Activated B cell treated with CpG ODN at 0.5 μM for 24 hours (primary cell): ENCODE data around the gene HCFC1. TPM values are rescaled to one million over a fixed set of nuclear protein-coding genes. Genes with fewer than 3 reads are reported as not detected.

Experiments used
- ATAC-seq: fragments of 200-7000 bp; cut with Tn5 transposase; one replicate; pipeline ENCODE4 v1.10.0; 2021; ENCODE audit warnings: low read depth, mild to moderate bottlenecking, moderate library complexity
- CTCF ChIA-PET: fragments of 350-600 bp; sonication (Branson Sonifier 250); formaldehyde crosslinking; loops from one replicate; lab custom pipeline; 2021; ENCODE audit warnings: antibody characterized with exemption; lab: Charles Lee
- POLR2A ChIA-PET: fragments of 350-600 bp; sonication (Branson Sonifier 250); formaldehyde crosslinking; loops from one replicate; lab custom pipeline; 2021; ENCODE audit warnings: antibody characterized with exemption; lab: Charles Lee
- DNase-seq: peaks from one replicate; pipeline ENCODE4 v3.0.0; 2022
- H3K27ac Mint-ChIP-seq: one replicate; pipeline ENCODE4 v1.8.0; 2020; ENCODE audit warnings: mixed read lengths
- H3K27me3 Mint-ChIP-seq: one replicate; pipeline ENCODE4 v1.8.0; 2021; ENCODE audit warnings: mixed read lengths
- H3K36me3 Mint-ChIP-seq: one replicate; pipeline ENCODE4 v1.8.0; 2021; ENCODE audit warnings: low read depth, mixed read lengths
- H3K4me1 Mint-ChIP-seq: one replicate; pipeline ENCODE4 v1.8.0; 2021; ENCODE audit warnings: mixed read lengths
- H3K4me3 Mint-ChIP-seq: one replicate; pipeline ENCODE4 v1.8.0; 2020; ENCODE audit warnings: mild to moderate bottlenecking, mixed read lengths
- H3K9me3 Mint-ChIP-seq: one replicate; pipeline ENCODE4 v1.8.0; 2020; ENCODE audit warnings: mixed read lengths
- intact Hi-C: fragments of 100-400 bp; cut with micrococcal nuclease; formaldehyde crosslinking; loops from one replicate; pipeline ENCODE4 v1.15.1; 2024
- total RNA-seq: library from RNA; stranded (reverse); gene quantifications from 2 replicates; pipeline ENCODE4 v1.2.3, GENCODE V29; 2022
- TF ChIP-seq, protein P1 (sequence below): fragments of 200-600 bp; IDR thresholded peaks from one replicate; pipeline ENCODE4 v1.8.0; 2022; ENCODE audit warnings: antibody characterized with exemption, mild to moderate bottlenecking

HCFC1 gene
- total RNA-seq, 1 donor from 2014 or later, result 79.4 TPM

DNA sequence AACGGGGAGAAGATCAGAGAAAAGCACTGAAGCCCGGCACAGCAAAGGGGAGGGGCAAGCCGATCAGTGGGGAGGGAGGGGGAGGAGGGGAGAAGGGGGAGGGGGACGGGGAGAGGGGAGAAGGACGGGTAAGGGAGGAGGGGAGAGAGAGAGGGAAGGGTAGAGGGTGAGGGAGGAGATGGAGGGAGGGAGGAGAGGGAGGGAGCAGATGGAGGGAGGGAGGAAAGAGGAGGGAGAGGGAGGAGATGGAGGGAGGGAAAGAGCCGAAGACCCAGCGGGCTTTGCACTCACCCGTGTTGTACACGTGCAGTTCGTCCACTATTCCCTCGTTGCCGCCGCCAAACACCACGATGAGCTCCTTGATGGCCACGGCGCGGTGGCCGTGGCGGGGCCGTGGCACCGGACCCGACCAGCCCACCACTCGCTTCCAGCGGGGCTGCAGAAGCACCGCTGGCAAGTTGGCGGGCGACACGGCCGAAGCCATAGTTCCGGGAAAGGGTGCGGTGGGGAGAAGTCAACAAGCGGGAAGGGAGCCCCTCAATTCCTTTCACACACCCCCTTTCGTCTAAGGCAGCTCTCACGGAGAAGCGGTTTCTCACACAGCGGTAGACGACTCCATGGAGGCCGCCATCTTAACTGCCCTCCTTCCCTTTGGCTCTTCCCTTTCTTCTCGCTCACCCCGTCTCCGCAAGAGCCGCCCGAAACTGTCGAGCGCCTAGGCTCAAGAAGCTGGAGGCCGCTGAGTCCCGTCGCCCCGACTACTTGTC, 1.1 kb downstream of the HCFC1 start:
- H3K4me3 Mint-ChIP-seq, result peak overlapping the region; percentile 100
- DNase-seq, result no peak
- TF ChIP-seq, protein P1, sequence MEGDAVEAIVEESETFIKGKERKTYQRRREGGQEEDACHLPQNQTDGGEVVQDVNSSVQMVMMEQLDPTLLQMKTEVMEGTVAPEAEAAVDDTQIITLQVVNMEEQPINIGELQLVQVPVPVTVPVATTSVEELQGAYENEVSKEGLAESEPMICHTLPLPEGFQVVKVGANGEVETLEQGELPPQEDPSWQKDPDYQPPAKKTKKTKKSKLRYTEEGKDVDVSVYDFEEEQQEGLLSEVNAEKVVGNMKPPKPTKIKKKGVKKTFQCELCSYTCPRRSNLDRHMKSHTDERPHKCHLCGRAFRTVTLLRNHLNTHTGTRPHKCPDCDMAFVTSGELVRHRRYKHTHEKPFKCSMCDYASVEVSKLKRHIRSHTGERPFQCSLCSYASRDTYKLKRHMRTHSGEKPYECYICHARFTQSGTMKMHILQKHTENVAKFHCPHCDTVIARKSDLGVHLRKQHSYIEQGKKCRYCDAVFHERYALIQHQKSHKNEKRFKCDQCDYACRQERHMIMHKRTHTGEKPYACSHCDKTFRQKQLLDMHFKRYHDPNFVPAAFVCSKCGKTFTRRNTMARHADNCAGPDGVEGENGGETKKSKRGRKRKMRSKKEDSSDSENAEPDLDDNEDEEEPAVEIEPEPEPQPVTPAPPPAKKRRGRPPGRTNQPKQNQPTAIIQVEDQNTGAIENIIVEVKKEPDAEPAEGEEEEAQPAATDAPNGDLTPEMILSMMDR, result no peak
- ATAC-seq, result peak; percentile 5
- H3K27me3 Mint-ChIP-seq, result no peaks in the 10 kb centered on the region
- ChIA-PET POLR2A (interaction anchor here (0.5 to 8.1 kb wide), 24 partner anchors 9 to 1012 kb away, joined by 3 to 114 read pairs (median 4); partner anchors contain the start of genes ARHGAP4, EMD, IDH3G and IRAK1), CTCF (interaction anchor here (1.5 to 1.9 kb wide), 2 partner anchors 23 to 43 kb away, joined by 5 to 6 read pairs; no protein-coding TSS in a partner anchor)
- peak overlapping the region; percentile 100 for H3K27ac Mint-ChIP-seq
- peaks cover 56% of the 10 kb centered on the region for H3K4me1 Mint-ChIP-seq
- H3K9me3 Mint-ChIP-seq, result no peaks in the 10 kb centered on the region
- intact Hi-C loops, result loop anchor here (1.0 to 2.0 kb wide), 6 partner anchors 38 to 409 kb away; partner anchors contain the start of genes EMD and MECP2
- H3K36me3 Mint-ChIP-seq, result peaks cover 17% of the 10 kb centered on the region

- DNase-seq (no peak), ATAC-seq (no peak)
- ChIA-PET CTCF (interaction anchor here (1.6 kb wide), 1 partner anchor 44 kb away, joined by 6 read pairs; no protein-coding TSS in a partner anchor), POLR2A (interaction anchor here (0.5 to 8.1 kb wide), 8 partner anchors 9 to 175 kb away, joined by 3 to 114 read pairs (median 12); partner anchors contain the start of genes ARHGAP4 and SSR4)
- TF ChIP-seq, protein P1, result no peak
- intact Hi-C loops, result loop anchor here (1.0 to 2.0 kb wide), 4 partner anchors 39 to 401 kb away; partner anchors contain the start of gene MECP2
- Mint-ChIP-seq H3K27me3 (no peaks in the 10 kb centered on the region), H3K9me3 (no peaks in the 10 kb centered on the region), H3K4me1 (peaks cover 62% of the 10 kb centered on the region), H3K36me3 (peaks cover 17% of the 10 kb centered on the region), H3K4me3 (peak overlapping the region; percentile 100), H3K27ac (peak overlapping the region; percentile 70)
Measured at GRCh38 chrX:153969904-153970356, 1.7 kb downstream of the HCFC1 start.

- Mint-ChIP-seq H3K9me3 (no peaks in the 10 kb centered on the region), H3K27ac (peak overlapping the region; percentile 70), H3K4me1 (peaks cover 62% of the 10 kb centered on the region), H3K36me3 (peaks cover 17% of the 10 kb centered on the region), H3K27me3 (no peaks in the 10 kb centered on the region), H3K4me3 (peak overlapping the region; percentile 100)
- intact Hi-C loops, result loop anchor here (1.0 kb wide), 1 partner anchor 82 kb away; no protein-coding TSS in a partner anchor
- ATAC-seq (no peak), DNase-seq (no peak)
- CTCF ChIA-PET, result interaction anchor here (1.0 to 1.6 kb wide), 3 partner anchors 22 to 45 kb away, joined by 3 to 8 read pairs (median 6); no protein-coding TSS in a partner anchor
- TF ChIP-seq, protein P1, result no peak
- POLR2A ChIA-PET, result interaction anchor here (0.9 to 8.1 kb wide), 9 partner anchors 8 to 175 kb away, joined by 3 to 114 read pairs (median 4); partner anchors contain the start of genes ARHGAP4, IRAK1 and SSR4
Measured at GRCh38 chrX:153969125-153969903, 2.3 kb downstream of the HCFC1 start.

DNA sequence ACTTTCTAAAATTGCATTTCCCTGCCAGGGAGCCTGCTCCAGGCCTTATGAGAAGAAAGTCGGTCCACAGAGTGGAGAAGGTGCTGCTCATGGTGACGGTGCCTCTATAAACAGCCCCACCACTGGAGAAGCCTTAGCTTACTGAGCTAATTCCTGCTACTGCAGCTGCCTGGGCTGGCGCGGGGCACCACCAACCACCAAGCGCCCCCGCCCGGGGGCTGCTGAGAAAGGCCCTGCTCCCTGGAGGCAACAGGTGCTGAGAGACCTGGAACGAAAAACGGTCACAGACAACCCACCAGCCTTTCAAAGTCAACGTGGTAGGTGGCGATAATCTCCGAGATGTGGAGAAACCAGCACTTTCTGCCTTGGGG, 2.9 kb downstream of the HCFC1 start:
- ATAC-seq, result no peak
- ChIA-PET CTCF (interaction anchor here (1.0 to 1.6 kb wide), 3 partner anchors 21 to 45 kb away, joined by 3 to 8 read pairs (median 6); no protein-coding TSS in a partner anchor), POLR2A (interaction anchor here (0.9 to 8.1 kb wide), 7 partner anchors 7 to 51 kb away, joined by 3 to 114 read pairs (median 4); partner anchors contain the start of genes ARHGAP4 and IRAK1)
- TF ChIP-seq, protein P1, result no peak
- no peaks in the 10 kb centered on the region for H3K27me3 Mint-ChIP-seq
- intact Hi-C loops, result loop anchor here (1.0 kb wide), 1 partner anchor 83 kb away; no protein-coding TSS in a partner anchor
- peaks cover 58% of the 10 kb centered on the region for H3K4me1 Mint-ChIP-seq
- no peak for DNase-seq
- H3K36me3 Mint-ChIP-seq, result peaks cover 17% of the 10 kb centered on the region
- no peaks in the 10 kb centered on the region for H3K9me3 Mint-ChIP-seq
- H3K4me3 Mint-ChIP-seq, result peak overlapping the region; percentile 100
- peak overlapping the region; percentile 18 for H3K27ac Mint-ChIP-seq
